ENCODE measurements around the gene TSPAN4. TPM values are rescaled to one million over a fixed set of nuclear protein-coding genes. Genes with fewer than 3 reads are reported as not detected.

TSPAN4 gene
- total and polyA plus RNA-seq, 9 of the 15 experiments (the other 6 are each of a cell fraction or from before 2014, with no cell fraction given), result 0.07 to 31.0 (median 15.7) TPM

GRCh38 chr11:842370-843002 is at the start of gene TSPAN4, which contains the start of gene POLR2L (continued):
- TF ChIP-seq ZBTB12 (CRISPR knock-in tag; IDR thresholded peaks at IDR 0.05) (no peak), ESRRA (IDR thresholded peaks at IDR 0.05; ENCODE audit: borderline replicate concordance, low read depth) (peak; percentile 89; the same call in 1 of the 2 replicates), E2F3 (CRISPR knock-in tag; IDR thresholded peaks at IDR 0.05) (peak; percentile 47; the same call in 1 of the 2 replicates), CEBPB (tag; IDR thresholded peaks at IDR 0.05) (no peak), OTX1 (CRISPR knock-in tag; IDR thresholded peaks at IDR 0.05) (no peak), ZBTB33 (CRISPR knock-in tag; IDR thresholded peaks at IDR 0.05) (peak; percentile 80), ZNF583 (CRISPR knock-in tag; IDR thresholded peaks at IDR 0.05) (0 out of 2 replicates have a peak, but pooled peaks have one; percentile 12), ZBTB7A (IDR thresholded peaks at IDR 0.05; ENCODE audit: borderline replicate concordance, control insufficient read depth, low read depth, low read length) (peak; percentile 94), MAX (CRISPR knock-in tag; IDR thresholded peaks at IDR 0.05) (peak; percentile 84), RBM14 (IDR thresholded peaks at IDR 0.05; ENCODE audit: borderline replicate concordance, insufficient read depth, low read depth, low read length) (no peak), POLR2AphosphoS5 (IDR thresholded peaks at IDR 0.05; ENCODE audit: control insufficient read depth, insufficient read depth, low read depth, low read length) (peak; percentile 86), PHF8 (IDR thresholded peaks at IDR 0.05; ENCODE audit: borderline replicate concordance, low read length) (peak; percentile 87; the same call in 1 of the 2 replicates), ARID4B (CRISPR knock-in tag; IDR thresholded peaks at IDR 0.05) (peak; percentile 97), ATF4 (CRISPR knock-in tag; IDR thresholded peaks at IDR 0.05) (0 out of 2 replicates have a peak, but pooled peaks have one; percentile 14), HDAC1 (IDR thresholded peaks at IDR 0.05) (peak; percentile 13 to 88; a peak in 2 of 4 replicates), NRF1 (conservative IDR thresholded peaks at IDR 0.05 in 1 of 2, IDR thresholded peaks at IDR 0.05 in 1 of 2) (peak in 1 of 2 experiments; percentile 72; a peak in 2 of 4 replicates), KLF1 (tag; IDR thresholded peaks at IDR 0.05) (peak; percentile 62; the same call in 1 of the 2 replicates), TAF7 (tag; IDR thresholded peaks at IDR 0.05) (peak; percentile 53; the same call in 1 of the 2 replicates)

Measured in K562 (cell line).